HL-60 (cell line): ENCODE measurements around the gene KLK8.

ENCODE experiments used
- DNase-seq, 2 experiments: peaks; one replicate each; pipeline ENCODE4 v3.0.0-alpha.2; 2010 to 2020; ENCODE audit warnings: low read depth in 1 of 2, low spot score in 1 of 2
- H3K27ac ChIP-seq: fragments of 250-450 bp; sonication (Bioruptor Pico); replicated peaks from 2 replicates; pipeline ENCODE4 v1.5.1; 2020; ENCODE audit warnings: mild to moderate bottlenecking, moderate library complexity
- H3K27me3 ChIP-seq: fragments of 250-450 bp; sonication (Bioruptor Pico); 2 replicates; pipeline ENCODE4 v1.5.1; 2021; ENCODE audit warnings: mild to moderate bottlenecking, moderate library complexity; ENCODE audit not compliant: insufficient read depth, poor library complexity, severe bottlenecking
- H3K4me3 ChIP-seq: replicated peaks from 2 replicates; pipeline ENCODE4 v1.5.1; 2011; ENCODE audit warnings: mild to moderate bottlenecking, control low read depth, low read length; ENCODE audit not compliant: insufficient read depth
- CTCF ChIP-seq: IDR thresholded peaks from one replicate; pipeline ENCODE4 v1.5.1; 2011; ENCODE audit warnings: low read length, control low read depth, inconsistent platforms; ENCODE audit not compliant: insufficient read depth
- GABPA ChIP-seq: IDR thresholded peaks from 2 replicates; pipeline ENCODE4 v1.6.1; 2012; ENCODE audit warnings: low read depth
- POLR2AphosphoS5 ChIP-seq: IDR thresholded peaks from 2 replicates; pipeline ENCODE4 v1.6.1; 2012; ENCODE audit warnings: low read depth
- REST ChIP-seq: IDR thresholded peaks from 2 replicates; pipeline ENCODE4 v1.6.1; 2012; ENCODE audit warnings: low read depth; ENCODE audit not compliant: insufficient replicate concordance
- SPI1 ChIP-seq: IDR thresholded peaks from 2 replicates; pipeline ENCODE4 v1.6.1; 2012; ENCODE audit warnings: low read depth, mild to moderate bottlenecking, borderline replicate concordance

KLK8 gene

GRCh38 chr19:51006406-51006805 is 5.0 kb upstream of the KLK8 start:
- no peak for TF ChIP-seq CTCF
- TF ChIP-seq REST = no peak
- TF ChIP-seq POLR2AphosphoS5 = no peak
- TF ChIP-seq SPI1 = no peak
- no peak for TF ChIP-seq GABPA
- H3K27me3 ChIP-seq = peaks cover 3% of the 10 kb centered on the region
- DNase-seq = no peak

GRCh38 chr19:51005248-51005647 is 3.8 kb upstream of the KLK8 start:
- TF ChIP-seq POLR2AphosphoS5 (no peak), REST (no peak), GABPA (no peak), CTCF (no peak), SPI1 (no peak)
- Histone ChIP-seq H3K4me3 (no peak overlapping the region), H3K27ac (no peak overlapping the region), H3K27me3 (peaks cover 5% of the 10 kb centered on the region)
- DNase-seq = no peak

More at GRCh38 chr19:51006406-51006805, 5.0 kb upstream of the KLK8 start:
- Histone ChIP-seq H3K27ac (no peak overlapping the region), H3K4me3 (no peak overlapping the region)

GRCh38 chr19:51003316-51003715 is 1.9 kb upstream of the KLK8 start:
- no peak for DNase-seq
- H3K27ac ChIP-seq = no peak overlapping the region
- peaks cover 5% of the 10 kb centered on the region for H3K27me3 ChIP-seq
- no peak overlapping the region for H3K4me3 ChIP-seq
- no peak for TF ChIP-seq REST
- TF ChIP-seq SPI1 = no peak
- no peak for TF ChIP-seq GABPA
- no peak for TF ChIP-seq POLR2AphosphoS5
- no peak for TF ChIP-seq CTCF
